Measurements from ENCODE around the gene CTIF. TPM values are rescaled to one million over a fixed set of nuclear protein-coding genes. Genes with fewer than 3 reads are reported as not detected.
A peak's percentile ranks its signal among the peaks of the same experiment; 100 is the strongest.

The CTIF gene
- total RNA-seq, 1 donor, result 65.9 TPM

GRCh38 chr18:48785736-48786454, 247.1 kb downstream of the CTIF start:
- TF ChIP-seq CTCF (IDR thresholded peaks at IDR 0.05; ENCODE audit: extremely low read depth, low read depth, low read length), result no peak
- H3K9me3 ChIP-seq (ENCODE audit: low read depth, low read length), result no peaks in the 10 kb centered on the region
- no peak overlapping the region for H2AFZ ChIP-seq (ENCODE audit: low read length)
- no peak overlapping the region for H3K4me3 ChIP-seq (ENCODE audit: insufficient read depth, low read length)
- H3K4me1 ChIP-seq (ENCODE audit: insufficient read depth, low read length), result peaks cover 29% of the 10 kb centered on the region
- peak; percentile 48 for DNase-seq (ENCODE audit: insufficient read length, low spot score, missing footprints)
- H4K20me1 ChIP-seq (ENCODE audit: insufficient read depth, low read length), result no peaks in the 10 kb centered on the region
- no peak overlapping the region for H3K27ac ChIP-seq (ENCODE audit: low read depth, low read length)
- H3K27me3 ChIP-seq (ENCODE audit: insufficient read depth, low read length), result no peaks in the 10 kb centered on the region
- no peaks in the 10 kb centered on the region for H3K79me2 ChIP-seq (ENCODE audit: insufficient read depth, low read length)
- H3K36me3 ChIP-seq (ENCODE audit: insufficient read depth, low read length), result peaks cover 23% of the 10 kb centered on the region
- no peak overlapping the region for H3K4me2 ChIP-seq (ENCODE audit: insufficient read depth, low read length)

GRCh38 chr18:48786455-48787202, 247.8 kb downstream of the CTIF start:
- DNase-seq (ENCODE audit: insufficient read length, low spot score, missing footprints), result peak; percentile 27

GRCh38 chr18:48787203-48788151, 248.6 kb downstream of the CTIF start:
- no peak for TF ChIP-seq CTCF (IDR thresholded peaks at IDR 0.05; ENCODE audit: extremely low read depth, low read depth, low read length)
- Histone ChIP-seq H3K79me2 (ENCODE audit: insufficient read depth, low read length) (no peaks in the 10 kb centered on the region), H3K36me3 (ENCODE audit: insufficient read depth, low read length) (peaks cover 23% of the 10 kb centered on the region), H3K27me3 (ENCODE audit: insufficient read depth, low read length) (no peaks in the 10 kb centered on the region), H4K20me1 (ENCODE audit: insufficient read depth, low read length) (no peaks in the 10 kb centered on the region), H3K27ac (ENCODE audit: low read depth, low read length) (no peak overlapping the region), H3K9me3 (ENCODE audit: low read depth, low read length) (no peaks in the 10 kb centered on the region), H2AFZ (ENCODE audit: low read length) (no peak overlapping the region), H3K4me2 (ENCODE audit: insufficient read depth, low read length) (no peak overlapping the region), H3K4me1 (ENCODE audit: insufficient read depth, low read length) (peaks cover 13% of the 10 kb centered on the region), H3K4me3 (ENCODE audit: insufficient read depth, low read length) (no peak overlapping the region)
- DNase-seq (ENCODE audit: insufficient read length, low spot score, missing footprints), result peak; percentile 87

More at GRCh38 chr18:48786455-48787202, 247.8 kb downstream of the CTIF start:
- Histone ChIP-seq H3K79me2 (ENCODE audit: insufficient read depth, low read length) (no peaks in the 10 kb centered on the region), H4K20me1 (ENCODE audit: insufficient read depth, low read length) (no peaks in the 10 kb centered on the region), H2AFZ (ENCODE audit: low read length) (no peak overlapping the region), H3K36me3 (ENCODE audit: insufficient read depth, low read length) (peaks cover 23% of the 10 kb centered on the region), H3K27me3 (ENCODE audit: insufficient read depth, low read length) (no peaks in the 10 kb centered on the region), H3K4me2 (ENCODE audit: insufficient read depth, low read length) (no peak overlapping the region), H3K27ac (ENCODE audit: low read depth, low read length) (no peak overlapping the region), H3K9me3 (ENCODE audit: low read depth, low read length) (no peaks in the 10 kb centered on the region), H3K4me1 (ENCODE audit: insufficient read depth, low read length) (peaks cover 22% of the 10 kb centered on the region), H3K4me3 (ENCODE audit: insufficient read depth, low read length) (no peak overlapping the region)
- no peak for TF ChIP-seq CTCF (IDR thresholded peaks at IDR 0.05; ENCODE audit: extremely low read depth, low read depth, low read length)
